Measurements from ENCODE around the gene FH. TPM values are rescaled to one million over a fixed set of nuclear protein-coding genes. Genes with fewer than 3 reads are reported as not detected.

FH gene
- total RNA-seq, 1 experiment from 2014 or later = 73.6 TPM

GRCh38 chr1:241464985-241465384, 54.6 kb downstream of the FH start:
- DNase-seq (ENCODE audit: low spot score) = no peak
- CTCF ChIA-PET = no interaction called here
- Histone ChIP-seq H3K27ac (ENCODE audit: low read depth, low read length, poor library complexity, severe bottlenecking) (no peak overlapping the region), H3K4me3 (ENCODE audit: low read depth, low read length, poor library complexity, severe bottlenecking) (no peak overlapping the region), H3K36me3 (ENCODE audit: insufficient read depth, low read length, poor library complexity, severe bottlenecking) (no peaks in the 10 kb centered on the region), H3K4me1 (ENCODE audit: insufficient read depth, low read length, poor library complexity, severe bottlenecking) (peaks cover 9% of the 10 kb centered on the region), H3K9me3 (ENCODE audit: low read depth, low read length, poor library complexity, severe bottlenecking) (no peaks in the 10 kb centered on the region), H3K27me3 (replicated peaks; ENCODE audit: insufficient read depth, low read depth, low read length, poor library complexity) (no peaks in the 10 kb centered on the region)
- no TSS peak for BruUV-seq (replicated peaks)
- intact Hi-C loops (cut with micrococcal nuclease; ENCODE audit: unreplicated experiment) = no loop called here
- POLR2A ChIA-PET (ENCODE audit: low non-redundant PET) = no interaction called here
- TF ChIP-seq CTCF (conservative IDR thresholded peaks at IDR 0.05; ENCODE audit: low read depth, low read length) = 0 out of 2 replicates have a peak, but pooled peaks have one; percentile 12
- no peak for TF ChIP-seq EZH2 (IDR thresholded peaks at IDR 0.05; ENCODE audit: borderline replicate concordance, low read depth, low read length, poor library complexity, severe bottlenecking)

GRCh38 chr1:241462391-241462790, 57.2 kb downstream of the FH start:
- Histone ChIP-seq H3K27ac (ENCODE audit: low read depth, low read length, poor library complexity, severe bottlenecking) (no peak overlapping the region), H3K9me3 (ENCODE audit: low read depth, low read length, poor library complexity, severe bottlenecking) (no peaks in the 10 kb centered on the region), H3K36me3 (ENCODE audit: insufficient read depth, low read length, poor library complexity, severe bottlenecking) (no peaks in the 10 kb centered on the region), H3K27me3 (replicated peaks; ENCODE audit: insufficient read depth, low read depth, low read length, poor library complexity) (no peaks in the 10 kb centered on the region), H3K4me3 (ENCODE audit: low read depth, low read length, poor library complexity, severe bottlenecking) (no peak overlapping the region), H3K4me1 (ENCODE audit: insufficient read depth, low read length, poor library complexity, severe bottlenecking) (peaks cover 9% of the 10 kb centered on the region)
- ChIA-PET CTCF (no interaction called here), POLR2A (ENCODE audit: low non-redundant PET) (no interaction called here)
- BruUV-seq (replicated peaks) = no TSS peak
- TF ChIP-seq EZH2 (IDR thresholded peaks at IDR 0.05; ENCODE audit: borderline replicate concordance, low read depth, low read length, poor library complexity, severe bottlenecking) = no peak
- intact Hi-C loops (cut with micrococcal nuclease; ENCODE audit: unreplicated experiment) = no loop called here
- DNase-seq (ENCODE audit: low spot score) = peak; percentile 69

- H3K4me3 ChIP-seq (ENCODE audit: low read depth, low read length, poor library complexity, severe bottlenecking) = no peak overlapping the region
- CTCF ChIA-PET = no interaction called here
- BruUV-seq (replicated peaks) = no TSS peak
- TF ChIP-seq CTCF (conservative IDR thresholded peaks at IDR 0.05; ENCODE audit: low read depth, low read length) (no peak), EZH2 (IDR thresholded peaks at IDR 0.05; ENCODE audit: borderline replicate concordance, low read depth, low read length, poor library complexity, severe bottlenecking) (no peak)
- no peaks in the 10 kb centered on the region for H3K27me3 ChIP-seq (replicated peaks; ENCODE audit: insufficient read depth, low read depth, low read length, poor library complexity)
- peaks cover 9% of the 10 kb centered on the region for H3K4me1 ChIP-seq (ENCODE audit: insufficient read depth, low read length, poor library complexity, severe bottlenecking)
- no peaks in the 10 kb centered on the region for H3K36me3 ChIP-seq (ENCODE audit: insufficient read depth, low read length, poor library complexity, severe bottlenecking)
- DNase-seq (ENCODE audit: low spot score) = no peak
- POLR2A ChIA-PET (ENCODE audit: low non-redundant PET) = no interaction called here
- intact Hi-C loops (cut with micrococcal nuclease; ENCODE audit: unreplicated experiment) = no loop called here
- H3K9me3 ChIP-seq (ENCODE audit: low read depth, low read length, poor library complexity, severe bottlenecking) = no peaks in the 10 kb centered on the region
- H3K27ac ChIP-seq (ENCODE audit: low read depth, low read length, poor library complexity, severe bottlenecking) = no peak overlapping the region
Observed at GRCh38 chr1:241460098-241460873, 59.3 kb downstream of the FH start.

Data from A673 (cell line).